HEK293T (cell line): ENCODE results near the gene DOCK10.

Experiments
- CTCF ChIA-PET: fragments of 350-600 bp; formaldehyde crosslinking; extraction: SDS; loops from one replicate; lab custom pipeline; 2021; ENCODE audit warnings: antibody characterized with exemption, inconsistent platforms; lab: Yijun Ruan, JAX
- POLR2A ChIA-PET: fragments of 350-600 bp; formaldehyde crosslinking; extraction: SDS; loops from one replicate; lab custom pipeline; 2020; ENCODE audit warnings: antibody characterized with exemption, inconsistent platforms; lab: Yijun Ruan, JAX
- DNase-seq: peaks from one replicate; pipeline ENCODE4 v3.0.0; 2012; ENCODE audit warnings: mixed read lengths; ENCODE audit errors: extremely low spot score
- ARNT ChIP-seq: fragments of 450-650 bp; IDR thresholded peaks from 2 replicates; pipeline ENCODE4 v1.6.1; 2017; ENCODE audit warnings: mild to moderate bottlenecking
- BHLHE40 ChIP-seq: fragments of 450-650 bp; IDR thresholded peaks from 2 replicates; pipeline ENCODE4 v1.6.1; 2016; ENCODE audit warnings: mild to moderate bottlenecking, moderate library complexity, borderline replicate concordance
- CTBP1 ChIP-seq: fragments of 450-650 bp; IDR thresholded peaks from 2 replicates; pipeline ENCODE4 v1.6.1; 2016; ENCODE audit warnings: borderline replicate concordance
- ELF4 ChIP-seq: fragments of 450-650 bp; IDR thresholded peaks from 2 replicates; pipeline ENCODE4 v1.6.1; 2017; ENCODE audit warnings: antibody characterized with exemption
- FOXA1 ChIP-seq: fragments of 450-650 bp; IDR thresholded peaks from 2 replicates; pipeline ENCODE4 v1.6.1; 2016; ENCODE audit warnings: mild to moderate bottlenecking
- FOXK2 ChIP-seq: fragments of 450-650 bp; IDR thresholded peaks from 2 replicates; pipeline ENCODE4 v1.6.1; 2016; ENCODE audit warnings: mild to moderate bottlenecking
- FOXM1 ChIP-seq: fragments of 450-650 bp; IDR thresholded peaks from 2 replicates; pipeline ENCODE4 v1.6.1; 2017; ENCODE audit warnings: mild to moderate bottlenecking, borderline replicate concordance
- HDGF ChIP-seq: fragments of 450-650 bp; IDR thresholded peaks from 2 replicates; pipeline ENCODE4 v1.6.1; 2017; ENCODE audit warnings: antibody characterized with exemption, borderline replicate concordance
- L3MBTL2 ChIP-seq: fragments of 450-650 bp; conservative IDR thresholded peaks from 2 replicates; pipeline ENCODE4 v1.6.1; 2016; ENCODE audit warnings: mild to moderate bottlenecking
- LEF1 ChIP-seq: fragments of 450-650 bp; IDR thresholded peaks from 2 replicates; pipeline ENCODE4 v1.6.1; 2017; ENCODE audit warnings: mild to moderate bottlenecking, borderline replicate concordance
- NFRKB ChIP-seq: fragments of 450-650 bp; IDR thresholded peaks from 2 replicates; pipeline ENCODE4 v1.6.1; 2016; ENCODE audit warnings: mild to moderate bottlenecking, moderate library complexity
- PKNOX1 ChIP-seq: fragments of 450-650 bp; IDR thresholded peaks from 2 replicates; pipeline ENCODE4 v1.6.1; 2016
- SP1 ChIP-seq: fragments of 450-650 bp; IDR thresholded peaks from 2 replicates; pipeline ENCODE4 v1.6.1; 2017
- SUZ12 ChIP-seq: fragments of 450-650 bp; IDR thresholded peaks from 2 replicates; pipeline ENCODE4 v1.6.1; 2016; ENCODE audit warnings: mild to moderate bottlenecking
- TARDBP ChIP-seq: fragments of 450-650 bp; IDR thresholded peaks from 2 replicates; pipeline ENCODE4 v1.6.1; 2016
- ZNF384 ChIP-seq: fragments of 450-650 bp; IDR thresholded peaks from 2 replicates; pipeline ENCODE4 v1.6.1; 2016

DOCK10 gene

DNA sequence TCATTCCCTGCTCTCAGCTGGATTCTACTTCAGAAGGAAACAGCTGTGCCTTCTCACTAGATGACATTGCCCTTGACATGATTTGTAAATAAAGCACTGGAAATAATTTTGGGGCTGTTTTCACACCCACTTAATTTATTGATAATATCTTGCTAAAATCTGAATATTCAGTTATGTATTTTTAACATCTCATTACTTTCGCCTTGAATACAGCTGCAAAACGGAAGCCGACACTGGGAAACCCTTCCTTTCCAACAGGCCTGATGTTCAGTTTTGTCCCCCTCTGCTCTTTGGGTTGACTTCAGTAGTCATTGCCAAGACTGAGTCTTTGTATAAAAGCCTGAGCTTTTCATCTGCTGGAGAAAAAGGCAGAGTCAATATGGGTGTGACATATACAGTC lies 82.7 kb downstream of the DOCK10 start:
- DNase-seq = no peak
- CTCF ChIA-PET = no interaction called here
- TF ChIP-seq LEF1 = no peak
- TF ChIP-seq NFRKB = no peak
- TF ChIP-seq ZNF384 = no peak
- no peak for TF ChIP-seq SP1
- TF ChIP-seq SUZ12 = no peak
- no peak for TF ChIP-seq L3MBTL2
- TF ChIP-seq FOXK2 = no peak
- TF ChIP-seq FOXM1 = no peak
- no peak for TF ChIP-seq FOXA1
- TF ChIP-seq HDGF = no peak
- no peak for TF ChIP-seq ARNT
- no peak for TF ChIP-seq ELF4
- POLR2A ChIA-PET = no interaction called here

DNA sequence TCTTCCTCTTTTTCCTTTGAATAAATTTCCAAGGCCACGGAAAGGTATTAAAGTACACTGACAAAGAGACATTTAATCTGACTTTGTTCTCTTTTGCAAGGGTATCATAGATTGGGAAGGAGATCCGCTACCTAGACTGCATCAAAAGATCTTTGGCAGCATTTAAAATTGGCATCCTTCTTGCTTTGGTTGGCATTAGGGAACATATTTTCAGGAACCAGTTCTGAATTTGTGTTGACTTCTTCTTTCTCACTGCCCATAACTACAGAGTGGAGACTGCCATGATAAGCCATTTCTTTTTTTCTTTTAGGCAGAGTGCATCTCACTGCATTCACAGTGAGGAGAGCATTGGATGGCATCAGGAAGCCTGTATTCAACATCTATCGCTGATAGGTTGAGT lies 83.4 kb downstream of the DOCK10 start:
- POLR2A ChIA-PET = no interaction called here
- TF ChIP-seq FOXK2 = no peak
- TF ChIP-seq ZNF384 = no peak
- TF ChIP-seq ELF4 = no peak
- TF ChIP-seq SUZ12 = no peak
- TF ChIP-seq LEF1 = no peak
- no peak for TF ChIP-seq ARNT
- TF ChIP-seq TARDBP = no peak
- TF ChIP-seq BHLHE40 = no peak
- no peak for TF ChIP-seq HDGF
- no peak for TF ChIP-seq FOXA1
- TF ChIP-seq SP1 = no peak
- TF ChIP-seq FOXM1 = no peak
- CTCF ChIA-PET = no interaction called here
- no peak for DNase-seq

- CTCF ChIA-PET = no interaction called here
- no peak for DNase-seq
- POLR2A ChIA-PET = no interaction called here
- no peak for TF ChIP-seq CTBP1
- TF ChIP-seq PKNOX1 = no peak
- TF ChIP-seq SP1 = no peak
- no peak for TF ChIP-seq LEF1
- TF ChIP-seq FOXK2 = no peak
- TF ChIP-seq L3MBTL2 = no peak
- TF ChIP-seq TARDBP = no peak
- TF ChIP-seq FOXM1 = no peak
- TF ChIP-seq ARNT = no peak
- TF ChIP-seq BHLHE40 = no peak
- no peak for TF ChIP-seq SUZ12
- TF ChIP-seq ZNF384 = no peak
- TF ChIP-seq ELF4 = no peak
- TF ChIP-seq HDGF = no peak
- no peak for TF ChIP-seq FOXA1
Measured at GRCh38 chr2:224958462-224958857, 83.8 kb downstream of the DOCK10 start.

DNA sequence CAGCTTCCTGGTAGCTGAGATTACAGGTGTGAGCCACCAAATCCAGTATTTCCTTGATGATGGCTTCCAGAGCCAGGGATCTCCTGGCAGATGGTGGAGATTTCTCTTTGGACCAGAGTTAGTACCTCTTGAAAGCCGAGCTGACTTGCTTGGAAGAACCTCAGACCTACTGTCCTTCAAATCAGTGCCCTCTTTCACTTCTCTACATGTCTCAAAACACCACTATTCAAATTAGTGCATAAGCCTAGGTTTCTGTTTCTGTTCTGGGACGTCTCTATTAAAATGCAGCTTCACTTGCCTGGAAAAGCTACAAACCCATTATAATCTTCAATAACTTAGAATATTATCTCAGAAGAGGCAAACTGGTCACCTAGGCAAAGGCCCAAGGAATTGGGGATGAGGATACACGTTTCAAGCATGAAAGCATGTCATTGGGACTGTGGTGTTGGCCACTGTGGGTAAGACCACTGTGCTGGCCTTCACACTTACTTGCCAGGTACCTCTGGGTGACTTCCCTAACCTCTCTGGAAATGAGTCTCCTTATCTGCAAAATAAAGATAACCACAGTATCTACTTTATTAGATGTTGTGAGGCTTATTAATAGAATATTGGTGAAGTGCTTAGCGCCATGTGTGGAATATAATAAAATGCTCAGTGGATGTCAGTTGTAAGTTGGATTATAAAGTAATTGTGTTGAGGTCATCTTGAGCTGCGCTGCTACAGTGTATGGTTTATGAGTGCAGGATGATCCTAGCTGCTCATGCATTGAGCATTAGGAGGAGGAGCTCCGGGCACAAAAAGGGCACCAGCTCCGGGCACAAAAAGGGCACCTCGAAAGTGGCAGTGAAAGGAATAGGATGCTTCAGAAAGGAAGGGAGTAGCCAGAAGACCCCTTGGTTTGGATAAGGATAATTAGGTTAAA lies 84.5 kb downstream of the DOCK10 start:
- TF ChIP-seq SP1 = no peak
- TF ChIP-seq ARNT = no peak
- TF ChIP-seq SUZ12 = no peak
- TF ChIP-seq NFRKB = no peak
- TF ChIP-seq FOXM1 = no peak
- TF ChIP-seq HDGF = no peak
- no peak for TF ChIP-seq FOXA1
- TF ChIP-seq BHLHE40 = no peak
- no peak for TF ChIP-seq PKNOX1
- TF ChIP-seq FOXK2 = no peak
- TF ChIP-seq ZNF384 = no peak
- TF ChIP-seq LEF1 = no peak
- no peak for TF ChIP-seq TARDBP
- no peak for TF ChIP-seq ELF4
- DNase-seq = no peak
- POLR2A ChIA-PET = no interaction called here
- CTCF ChIA-PET = no interaction called here

- POLR2A ChIA-PET = no interaction called here
- CTCF ChIA-PET = no interaction called here
- no peak for TF ChIP-seq SP1
- no peak for TF ChIP-seq CTBP1
- TF ChIP-seq ELF4 = no peak
- TF ChIP-seq LEF1 = no peak
- no peak for TF ChIP-seq SUZ12
- no peak for TF ChIP-seq L3MBTL2
- TF ChIP-seq FOXM1 = no peak
- no peak for TF ChIP-seq PKNOX1
- no peak for TF ChIP-seq ZNF384
- TF ChIP-seq NFRKB = no peak
- TF ChIP-seq ARNT = no peak
- no peak for TF ChIP-seq BHLHE40
- TF ChIP-seq TARDBP = no peak
- no peak for TF ChIP-seq FOXA1
- TF ChIP-seq FOXK2 = no peak
- no peak for TF ChIP-seq HDGF
- DNase-seq = no peak
Measured at GRCh38 chr2:224956706-224957105, 85.6 kb downstream of the DOCK10 start.

DNA sequence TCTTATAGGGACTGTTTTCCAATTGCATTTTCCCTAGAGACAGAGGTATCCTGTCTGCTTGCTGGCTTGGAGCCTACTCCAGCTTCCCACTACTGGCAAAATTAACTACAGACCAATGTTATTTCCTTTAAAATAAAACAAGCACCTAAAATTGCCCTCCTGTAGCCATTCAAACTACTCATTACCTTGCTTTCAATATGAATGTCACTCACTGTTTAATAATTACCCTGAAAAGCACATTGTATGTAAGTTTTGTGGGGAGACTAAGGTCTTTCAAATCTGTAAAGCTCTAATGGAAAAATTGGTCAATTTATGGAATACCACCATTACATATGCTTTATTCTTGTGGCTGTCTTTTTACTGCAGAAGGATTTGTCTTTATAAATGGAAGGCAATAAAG lies 87.3 kb downstream of the DOCK10 start:
- ChIA-PET POLR2A (no interaction called here), CTCF (no interaction called here)
- DNase-seq = no peak
- TF ChIP-seq ZNF384 = no peak
- no peak for TF ChIP-seq CTBP1
- no peak for TF ChIP-seq L3MBTL2
- no peak for TF ChIP-seq FOXK2
- TF ChIP-seq HDGF = no peak
- no peak for TF ChIP-seq ARNT
- no peak for TF ChIP-seq NFRKB
- TF ChIP-seq SP1 = no peak
- TF ChIP-seq ELF4 = no peak
- TF ChIP-seq FOXM1 = no peak
- no peak for TF ChIP-seq FOXA1
- no peak for TF ChIP-seq LEF1
- TF ChIP-seq SUZ12 = no peak
